Thoracic aorta (tissue), 2 donors: Measurements from ENCODE around the gene TNNI3K. TPM values are rescaled to one million over a fixed set of nuclear protein-coding genes. Genes with fewer than 3 reads are reported as not detected.

ENCODE experiments used
- ATAC-seq: fragments of 150-250 bp; one replicate; pipeline ENCODE4 v1.8.0; 2017; ENCODE audit warnings: low read depth; ENCODE audit not compliant: insufficient number of reproducible peaks, low FRiP score
- DNase-seq: peaks from one replicate; pipeline ENCODE4 v3.0.0-alpha.2; 2020; ENCODE audit warnings: low spot score
- H3K27ac ChIP-seq, 2 donors: fragments of 200-600 bp; sonication (generic); 1 replicate in 1 of 2; 2 replicates in 1 of 2; pipeline ENCODE4 v1.5.1; 2016; ENCODE audit warnings: mild to moderate bottlenecking in 2 of 2, moderate library complexity in 2 of 2
- H3K27me3 ChIP-seq: fragments of 200-600 bp; sonication (generic); replicated peaks from 2 replicates; pipeline ENCODE4 v1.6.0; 2016; ENCODE audit warnings: mild to moderate bottlenecking; ENCODE audit not compliant: insufficient read depth
- H3K36me3 ChIP-seq: fragments of 200-600 bp; sonication (generic); one replicate; pipeline ENCODE4 v1.5.1; 2016
- H3K4me1 ChIP-seq, 2 donors: fragments of 200-600 bp; sonication (generic); 1 replicate in 1 of 2; 2 replicates in 1 of 2; pipeline versions ENCODE4 v1.5.1 to v1.6.0; 2016; ENCODE audit warnings: low read depth in 2 of 2, mild to moderate bottlenecking in 1 of 2; ENCODE audit not compliant: control insufficient read depth in 1 of 2
- H3K4me3 ChIP-seq: fragments of 200-600 bp; sonication (generic); 2 replicates; pipeline ENCODE4 v1.5.1; 2016; ENCODE audit warnings: mild to moderate bottlenecking
- H3K9me3 ChIP-seq: fragments of 200-600 bp; sonication (generic); 2 replicates; pipeline ENCODE4 v1.5.1; 2016
- total RNA-seq, 2 donors: library from RNA; depleted of rRNA; stranded (reverse); fragments of >200 nt; gene quantifications; one replicate each; pipeline versions ENCODE4 v1.1.0 to v1.2.3, GENCODE V29; 2016
- TF ChIP-seq, protein P1 (sequence below): fragments of 200-600 bp; sonication (generic); IDR thresholded peaks from one replicate; pipeline ENCODE4 v1.5.1; 2019; ENCODE audit warnings: antibody characterized with exemption

TNNI3K gene
- total RNA-seq, 2 donors from 2014 or later: 6.6 to 9.7 TPM

DNA sequence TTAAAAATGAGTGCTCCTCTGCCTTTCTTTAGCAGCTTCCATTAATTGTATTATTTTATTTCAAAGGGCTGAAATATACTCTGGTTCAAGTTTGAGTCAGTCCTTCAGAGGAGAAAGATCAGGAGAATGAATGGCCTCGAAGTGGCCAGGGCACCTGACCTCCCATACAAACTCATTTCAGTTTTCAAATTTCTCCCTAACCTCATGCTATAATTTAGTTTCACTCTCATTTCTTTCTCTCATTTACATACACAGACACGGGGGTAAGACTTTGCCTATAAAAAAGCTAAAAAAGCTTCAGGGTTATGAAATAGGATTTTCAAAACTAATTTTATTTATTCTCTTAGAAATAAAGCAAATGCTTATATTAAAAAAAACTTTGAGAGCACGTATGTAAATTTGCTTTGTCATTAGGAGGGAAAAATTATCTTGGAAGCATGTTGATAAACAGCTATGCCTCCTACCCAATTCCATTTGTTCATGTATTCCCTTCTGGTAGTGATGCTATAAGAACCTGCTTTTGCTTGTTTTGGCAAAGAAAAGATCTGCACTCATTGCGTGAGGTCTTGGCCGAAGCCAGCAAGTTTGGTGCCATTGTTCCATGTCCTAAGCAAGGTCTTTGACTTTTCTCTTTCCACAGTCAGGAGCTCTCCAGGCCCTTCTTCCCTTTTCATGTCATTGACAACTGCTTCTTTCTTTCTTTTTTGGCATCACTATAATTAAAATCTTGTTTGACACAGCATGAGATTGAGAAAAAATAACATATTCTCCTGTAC, 357.6 kb downstream of the TNNI3K start:
- Histone ChIP-seq H3K27ac (no peak overlapping the region), H3K36me3 (no peaks in the 10 kb centered on the region), H3K9me3 (no peaks in the 10 kb centered on the region), H3K4me1 (no peaks in the 10 kb centered on the region), H3K4me3 (no peak overlapping the region), H3K27me3 (no peaks in the 10 kb centered on the region)
- TF ChIP-seq, protein P1, sequence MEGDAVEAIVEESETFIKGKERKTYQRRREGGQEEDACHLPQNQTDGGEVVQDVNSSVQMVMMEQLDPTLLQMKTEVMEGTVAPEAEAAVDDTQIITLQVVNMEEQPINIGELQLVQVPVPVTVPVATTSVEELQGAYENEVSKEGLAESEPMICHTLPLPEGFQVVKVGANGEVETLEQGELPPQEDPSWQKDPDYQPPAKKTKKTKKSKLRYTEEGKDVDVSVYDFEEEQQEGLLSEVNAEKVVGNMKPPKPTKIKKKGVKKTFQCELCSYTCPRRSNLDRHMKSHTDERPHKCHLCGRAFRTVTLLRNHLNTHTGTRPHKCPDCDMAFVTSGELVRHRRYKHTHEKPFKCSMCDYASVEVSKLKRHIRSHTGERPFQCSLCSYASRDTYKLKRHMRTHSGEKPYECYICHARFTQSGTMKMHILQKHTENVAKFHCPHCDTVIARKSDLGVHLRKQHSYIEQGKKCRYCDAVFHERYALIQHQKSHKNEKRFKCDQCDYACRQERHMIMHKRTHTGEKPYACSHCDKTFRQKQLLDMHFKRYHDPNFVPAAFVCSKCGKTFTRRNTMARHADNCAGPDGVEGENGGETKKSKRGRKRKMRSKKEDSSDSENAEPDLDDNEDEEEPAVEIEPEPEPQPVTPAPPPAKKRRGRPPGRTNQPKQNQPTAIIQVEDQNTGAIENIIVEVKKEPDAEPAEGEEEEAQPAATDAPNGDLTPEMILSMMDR: no peak
- ATAC-seq (no peak), DNase-seq (no peak)

Other genes with a start within 250 kb of the TNNI3K start
- 1 to 10 TPM in 1 of 2 donors, under 1 TPM in 1; 0.85 to 1.1 TPM for gene LRRIQ3, start 37.2 kb upstream of the TNNI3K start, total RNA-seq
- gene FPGT, start 37.1 kb upstream of the TNNI3K start, total RNA-seq: 10 to 100 TPM in 1 of 2 donors, 1 to 10 TPM in 1; 8.9 to 17.1 TPM